ENCODE measurements around the gene SCNN1A.

DNA sequence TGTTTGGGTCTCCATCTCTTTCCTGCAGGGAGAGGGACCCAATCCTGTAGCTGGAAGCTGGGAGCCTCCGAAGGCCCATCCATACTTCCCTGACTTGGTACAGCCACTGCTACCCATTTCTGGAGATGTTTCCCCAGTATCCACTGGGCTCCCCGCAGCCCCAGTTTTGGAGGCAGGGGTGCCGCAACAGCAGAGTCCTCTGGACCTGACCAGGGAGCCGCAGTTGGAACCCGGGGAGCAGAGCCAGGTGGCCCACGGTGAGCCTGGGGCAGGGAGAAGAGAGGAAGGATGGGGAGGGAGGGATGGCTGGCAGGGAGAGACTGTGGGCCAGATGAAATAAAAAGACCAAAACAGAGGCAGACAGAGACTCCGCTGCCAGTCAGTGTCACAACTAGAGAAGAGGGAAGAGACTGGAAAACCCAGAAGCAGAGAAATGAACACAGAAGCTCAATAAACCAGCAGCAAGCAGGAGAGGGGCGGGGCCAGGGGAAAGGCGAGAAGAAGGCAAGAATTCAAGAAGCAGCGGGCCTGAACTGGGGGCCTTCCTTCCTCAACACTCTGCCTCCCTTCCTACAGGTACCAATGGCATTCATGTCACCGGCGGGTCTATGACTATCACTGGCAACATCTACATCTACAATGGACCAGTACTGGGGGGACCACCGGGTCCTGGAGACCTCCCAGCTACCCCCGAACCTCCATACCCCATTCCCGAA lies 14.9 kb upstream of the SCNN1A start:
- TF ChIP-seq, protein P1, sequence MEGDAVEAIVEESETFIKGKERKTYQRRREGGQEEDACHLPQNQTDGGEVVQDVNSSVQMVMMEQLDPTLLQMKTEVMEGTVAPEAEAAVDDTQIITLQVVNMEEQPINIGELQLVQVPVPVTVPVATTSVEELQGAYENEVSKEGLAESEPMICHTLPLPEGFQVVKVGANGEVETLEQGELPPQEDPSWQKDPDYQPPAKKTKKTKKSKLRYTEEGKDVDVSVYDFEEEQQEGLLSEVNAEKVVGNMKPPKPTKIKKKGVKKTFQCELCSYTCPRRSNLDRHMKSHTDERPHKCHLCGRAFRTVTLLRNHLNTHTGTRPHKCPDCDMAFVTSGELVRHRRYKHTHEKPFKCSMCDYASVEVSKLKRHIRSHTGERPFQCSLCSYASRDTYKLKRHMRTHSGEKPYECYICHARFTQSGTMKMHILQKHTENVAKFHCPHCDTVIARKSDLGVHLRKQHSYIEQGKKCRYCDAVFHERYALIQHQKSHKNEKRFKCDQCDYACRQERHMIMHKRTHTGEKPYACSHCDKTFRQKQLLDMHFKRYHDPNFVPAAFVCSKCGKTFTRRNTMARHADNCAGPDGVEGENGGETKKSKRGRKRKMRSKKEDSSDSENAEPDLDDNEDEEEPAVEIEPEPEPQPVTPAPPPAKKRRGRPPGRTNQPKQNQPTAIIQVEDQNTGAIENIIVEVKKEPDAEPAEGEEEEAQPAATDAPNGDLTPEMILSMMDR (IDR thresholded peaks at IDR 0.05) = no peak
- TF ChIP-seq POLR2A (IDR thresholded peaks at IDR 0.05; ENCODE audit: low read depth) = no peak
- TF ChIP-seq EP300 (IDR thresholded peaks at IDR 0.05) = no peak

Data from esophagus muscularis mucosa (tissue), 4 donors.